ENCODE results near the gene ENKD1.

DNA sequence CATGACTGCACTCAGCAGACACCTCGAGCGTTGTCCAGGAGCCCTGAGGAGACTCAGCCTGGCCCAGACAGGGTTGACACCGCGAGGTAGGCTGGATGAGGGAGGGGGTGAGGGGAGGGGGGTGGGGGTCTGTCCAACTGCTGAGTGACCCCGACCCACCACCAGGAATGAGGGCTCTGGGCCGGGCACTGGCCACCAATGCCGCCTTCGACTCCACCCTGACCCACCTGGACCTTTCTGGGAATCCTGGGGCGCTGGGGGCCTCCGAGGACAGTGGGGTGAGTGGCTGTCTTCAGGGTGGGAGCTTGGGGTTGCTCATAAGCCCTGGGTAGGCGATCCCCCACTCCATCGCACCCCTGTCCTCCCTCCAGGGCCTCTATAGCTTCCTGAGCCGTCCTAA, 18.9 kb downstream of the ENKD1 start:
- TF ChIP-seq NFYB (IDR thresholded peaks at IDR 0.05; ENCODE audit: insufficient read depth, low read depth, low read length) (no peak), CBX5 (IDR thresholded peaks at IDR 0.05; ENCODE audit: low read depth) (no peak), POLR2AphosphoS5 (IDR thresholded peaks at IDR 0.05; ENCODE audit: low read length) (no peak), BCL11A (IDR thresholded peaks at IDR 0.05; ENCODE audit: low read depth, low read length) (no peak), MYC (IDR thresholded peaks at IDR 0.05; ENCODE audit: insufficient read depth, insufficient read length, insufficient replicate concordance, low read length, severe bottlenecking) (no peak), SMARCA5 (IDR thresholded peaks at IDR 0.05) (no peak), ZZZ3 (IDR thresholded peaks at IDR 0.05; ENCODE audit: control insufficient read depth, insufficient read length, low read depth) (no peak), SUZ12 (IDR thresholded peaks at IDR 0.05; ENCODE audit: unreplicated experiment) (no peak), TAF1 (IDR thresholded peaks at IDR 0.05; ENCODE audit: borderline replicate concordance, low read depth, low read length) (no peak)
- TF ChIP-seq, protein P1, sequence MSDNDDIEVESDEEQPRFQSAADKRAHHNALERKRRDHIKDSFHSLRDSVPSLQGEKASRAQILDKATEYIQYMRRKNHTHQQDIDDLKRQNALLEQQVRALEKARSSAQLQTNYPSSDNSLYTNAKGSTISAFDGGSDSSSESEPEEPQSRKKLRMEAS (IDR thresholded peaks at IDR 0.05; ENCODE audit: low read depth, low read length) = no peak
- TF ChIP-seq, protein P2, sequence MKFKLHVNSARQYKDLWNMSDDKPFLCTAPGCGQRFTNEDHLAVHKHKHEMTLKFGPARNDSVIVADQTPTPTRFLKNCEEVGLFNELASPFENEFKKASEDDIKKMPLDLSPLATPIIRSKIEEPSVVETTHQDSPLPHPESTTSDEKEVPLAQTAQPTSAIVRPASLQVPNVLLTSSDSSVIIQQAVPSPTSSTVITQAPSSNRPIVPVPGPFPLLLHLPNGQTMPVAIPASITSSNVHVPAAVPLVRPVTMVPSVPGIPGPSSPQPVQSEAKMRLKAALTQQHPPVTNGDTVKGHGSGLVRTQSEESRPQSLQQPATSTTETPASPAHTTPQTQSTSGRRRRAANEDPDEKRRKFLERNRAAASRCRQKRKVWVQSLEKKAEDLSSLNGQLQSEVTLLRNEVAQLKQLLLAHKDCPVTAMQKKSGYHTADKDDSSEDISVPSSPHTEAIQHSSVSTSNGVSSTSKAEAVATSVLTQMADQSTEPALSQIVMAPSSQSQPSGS (IDR thresholded peaks at IDR 0.05; ENCODE audit: low read length) = no peak
- TF ChIP-seq, protein P3, sequence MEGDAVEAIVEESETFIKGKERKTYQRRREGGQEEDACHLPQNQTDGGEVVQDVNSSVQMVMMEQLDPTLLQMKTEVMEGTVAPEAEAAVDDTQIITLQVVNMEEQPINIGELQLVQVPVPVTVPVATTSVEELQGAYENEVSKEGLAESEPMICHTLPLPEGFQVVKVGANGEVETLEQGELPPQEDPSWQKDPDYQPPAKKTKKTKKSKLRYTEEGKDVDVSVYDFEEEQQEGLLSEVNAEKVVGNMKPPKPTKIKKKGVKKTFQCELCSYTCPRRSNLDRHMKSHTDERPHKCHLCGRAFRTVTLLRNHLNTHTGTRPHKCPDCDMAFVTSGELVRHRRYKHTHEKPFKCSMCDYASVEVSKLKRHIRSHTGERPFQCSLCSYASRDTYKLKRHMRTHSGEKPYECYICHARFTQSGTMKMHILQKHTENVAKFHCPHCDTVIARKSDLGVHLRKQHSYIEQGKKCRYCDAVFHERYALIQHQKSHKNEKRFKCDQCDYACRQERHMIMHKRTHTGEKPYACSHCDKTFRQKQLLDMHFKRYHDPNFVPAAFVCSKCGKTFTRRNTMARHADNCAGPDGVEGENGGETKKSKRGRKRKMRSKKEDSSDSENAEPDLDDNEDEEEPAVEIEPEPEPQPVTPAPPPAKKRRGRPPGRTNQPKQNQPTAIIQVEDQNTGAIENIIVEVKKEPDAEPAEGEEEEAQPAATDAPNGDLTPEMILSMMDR (IDR thresholded peaks at IDR 0.05 in 2 of 3, conservative IDR thresholded peaks at IDR 0.05 in 1 of 3; ENCODE audit: control insufficient read depth in 2 of 3, extremely low read depth in 1 of 3, insufficient read depth in 1 of 3, low read depth in 3 of 3, low read length in 3 of 3) = no peak
- TF ChIP-seq, protein P4, sequence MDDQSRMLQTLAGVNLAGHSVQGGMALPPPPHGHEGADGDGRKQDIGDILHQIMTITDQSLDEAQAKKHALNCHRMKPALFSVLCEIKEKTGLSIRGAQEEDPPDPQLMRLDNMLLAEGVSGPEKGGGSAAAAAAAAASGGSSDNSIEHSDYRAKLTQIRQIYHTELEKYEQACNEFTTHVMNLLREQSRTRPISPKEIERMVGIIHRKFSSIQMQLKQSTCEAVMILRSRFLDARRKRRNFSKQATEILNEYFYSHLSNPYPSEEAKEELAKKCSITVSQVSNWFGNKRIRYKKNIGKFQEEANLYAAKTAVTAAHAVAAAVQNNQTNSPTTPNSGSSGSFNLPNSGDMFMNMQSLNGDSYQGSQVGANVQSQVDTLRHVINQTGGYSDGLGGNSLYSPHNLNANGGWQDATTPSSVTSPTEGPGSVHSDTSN (IDR thresholded peaks at IDR 0.05; ENCODE audit: insufficient replicate concordance, low read depth, low read length) = no peak
- TF ChIP-seq, protein P5, sequence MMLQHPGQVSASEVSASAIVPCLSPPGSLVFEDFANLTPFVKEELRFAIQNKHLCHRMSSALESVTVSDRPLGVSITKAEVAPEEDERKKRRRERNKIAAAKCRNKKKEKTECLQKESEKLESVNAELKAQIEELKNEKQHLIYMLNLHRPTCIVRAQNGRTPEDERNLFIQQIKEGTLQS (IDR thresholded peaks at IDR 0.05; ENCODE audit: borderline replicate concordance, extremely low read depth, low read depth, low read length) = no peak

All from GM12878 (cell line).